T-helper 2 cell treated with Interferon-gamma antibody and Interleukin-4, amounts not matched to agents 5 μg/mL and 100 μg/mL, for 36 hours (primary cell): ENCODE results near the gene TSPYL4.

ENCODE experiments used
- DNase-seq: peaks from one replicate; pipeline ENCODE4 v3.0.0; 2021; ENCODE audit warnings: low spot score
- H3K27ac Mint-ChIP-seq: one replicate; pipeline ENCODE4 v1.8.0; 2021; ENCODE audit warnings: mild to moderate bottlenecking, mixed read lengths
- H3K27me3 Mint-ChIP-seq: one replicate; pipeline ENCODE4 v1.8.0; 2021; ENCODE audit warnings: low read depth, mixed read lengths
- H3K36me3 Mint-ChIP-seq: one replicate; pipeline ENCODE4 v1.8.0; 2021; ENCODE audit warnings: low read depth, mixed read lengths
- H3K4me1 Mint-ChIP-seq: one replicate; pipeline ENCODE4 v1.8.0; 2021; ENCODE audit warnings: low read depth, mixed read lengths
- H3K4me3 Mint-ChIP-seq: one replicate; pipeline ENCODE4 v1.8.0; 2022; ENCODE audit warnings: mild to moderate bottlenecking, moderate library complexity, mixed read lengths
- H3K9me3 Mint-ChIP-seq: one replicate; pipeline ENCODE4 v1.8.0; 2021; ENCODE audit warnings: mixed read lengths

The TSPYL4 gene

DNA sequence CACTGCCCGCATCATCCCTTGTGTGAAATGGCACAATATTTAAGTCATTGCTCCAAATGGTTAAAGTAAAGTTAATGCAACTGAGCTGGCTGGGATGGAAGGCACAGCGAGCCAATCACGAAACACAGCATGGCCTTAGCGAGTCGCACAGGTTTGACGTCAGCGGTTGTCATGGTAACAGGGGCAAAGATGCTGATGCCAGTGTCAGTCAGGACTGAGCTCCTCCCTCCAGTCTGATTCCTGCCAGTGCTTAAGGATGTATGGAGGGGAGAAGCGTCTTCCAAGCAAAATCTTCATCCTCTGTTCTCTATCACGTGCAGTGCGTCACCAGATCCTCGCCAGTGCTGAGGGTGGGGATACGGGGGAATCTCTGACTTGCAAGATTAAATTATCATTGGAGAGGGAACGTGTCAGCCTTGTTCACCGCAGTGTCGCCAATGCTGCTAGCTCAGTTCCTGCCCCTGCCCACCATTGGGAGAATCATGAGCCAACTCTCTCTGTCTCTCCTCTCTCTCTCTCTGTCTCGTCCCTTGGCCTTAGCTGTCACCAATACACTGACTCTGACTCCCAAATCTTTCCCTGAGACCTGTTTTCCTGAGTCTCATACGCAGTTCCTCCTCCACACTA is 24.5 kb downstream of the TSPYL4 start:
- Mint-ChIP-seq H3K27me3 (no peaks in the 10 kb centered on the region), H3K27ac (no peak overlapping the region)

GRCh38 chr6:116223355-116223754 is 30.5 kb downstream of the TSPYL4 start:
- Mint-ChIP-seq H3K27ac (no peak overlapping the region), H3K4me1 (no peaks in the 10 kb centered on the region)

More for the DNA sequence above, 24.5 kb downstream of the TSPYL4 start:
- H3K36me3 Mint-ChIP-seq = no peaks in the 10 kb centered on the region
- no peaks in the 10 kb centered on the region for H3K4me1 Mint-ChIP-seq
- H3K4me3 Mint-ChIP-seq = no peak overlapping the region
- no peaks in the 10 kb centered on the region for H3K9me3 Mint-ChIP-seq
- DNase-seq = no peak

DNA sequence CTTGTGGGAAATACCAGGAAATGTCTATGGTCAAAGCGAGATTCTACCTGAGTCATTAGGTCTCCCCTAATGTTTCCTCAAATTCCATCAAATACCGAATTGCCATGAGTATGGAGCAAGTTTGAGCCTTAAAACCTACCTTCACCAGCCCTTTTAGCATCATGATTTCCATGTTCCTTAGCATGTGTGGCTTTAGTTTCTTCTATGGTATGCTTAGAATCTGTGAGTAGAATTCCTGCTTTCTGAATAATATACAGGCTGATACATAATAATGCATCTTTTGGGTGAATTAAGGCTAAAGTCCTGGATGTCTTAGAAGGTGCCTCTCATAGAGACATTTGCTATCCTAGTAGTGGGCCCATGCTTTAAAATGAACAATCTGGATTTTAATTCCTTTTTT is 32.0 kb downstream of the TSPYL4 start:
- Mint-ChIP-seq H3K9me3 (no peaks in the 10 kb centered on the region), H3K36me3 (no peaks in the 10 kb centered on the region), H3K4me3 (no peak overlapping the region), H3K4me1 (peaks cover 2% of the 10 kb centered on the region), H3K27me3 (no peaks in the 10 kb centered on the region), H3K27ac (no peak overlapping the region)
- no peak for DNase-seq

More at GRCh38 chr6:116223355-116223754, 30.5 kb downstream of the TSPYL4 start:
- Mint-ChIP-seq H3K4me3 (no peak overlapping the region), H3K36me3 (no peaks in the 10 kb centered on the region), H3K27me3 (no peaks in the 10 kb centered on the region), H3K9me3 (no peaks in the 10 kb centered on the region)
- DNase-seq = no peak

GRCh38 chr6:116221067-116221466 is 32.8 kb downstream of the TSPYL4 start:
- no peak for DNase-seq
- Mint-ChIP-seq H3K27ac (no peak overlapping the region), H3K9me3 (no peaks in the 10 kb centered on the region), H3K36me3 (no peaks in the 10 kb centered on the region), H3K27me3 (no peaks in the 10 kb centered on the region), H3K4me1 (peaks cover 2% of the 10 kb centered on the region), H3K4me3 (no peak overlapping the region)

DNA sequence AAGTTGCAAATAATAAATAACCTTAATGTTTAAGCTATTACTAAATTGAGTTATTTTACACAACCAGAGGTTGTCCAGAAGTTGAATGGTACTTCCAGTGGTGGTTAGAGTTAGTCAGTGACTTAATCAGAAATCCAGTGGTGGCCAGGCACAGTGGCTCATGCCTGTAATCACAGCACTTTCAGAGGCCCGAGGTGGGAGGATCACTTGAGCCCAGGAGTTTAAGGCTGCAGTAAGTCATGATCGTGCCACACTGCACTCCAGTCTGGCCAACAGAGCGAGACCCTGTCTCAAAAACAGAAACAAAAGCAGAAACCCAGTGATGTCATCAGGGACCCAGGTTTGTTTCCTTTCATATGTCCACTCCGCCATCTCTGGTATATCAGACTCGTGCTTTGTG is 35.0 kb downstream of the TSPYL4 start:
- H3K9me3 Mint-ChIP-seq = no peaks in the 10 kb centered on the region

DNA sequence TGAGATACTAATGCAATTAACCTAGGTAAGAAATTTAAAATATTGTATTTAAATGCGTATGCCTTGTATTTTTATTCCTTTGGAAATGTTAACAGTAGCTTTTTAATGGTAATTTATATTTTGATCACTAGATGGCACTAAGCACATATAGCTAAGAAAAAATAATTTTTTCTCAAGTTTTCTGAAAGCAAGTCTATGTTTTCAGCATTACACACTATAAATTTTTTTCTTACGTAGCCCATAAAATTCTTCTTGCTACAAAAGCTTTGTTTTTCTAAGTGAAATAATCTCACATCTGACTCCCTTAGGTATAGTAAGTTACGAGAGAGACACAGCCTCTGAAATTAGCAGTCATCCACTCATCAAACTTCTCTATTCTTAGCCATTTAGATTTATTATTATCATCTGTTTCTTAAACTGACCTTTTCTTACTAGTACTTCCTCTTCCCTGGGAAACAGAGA is 35.7 kb downstream of the TSPYL4 start:
- Mint-ChIP-seq H3K4me3 (no peak overlapping the region), H3K36me3 (no peaks in the 10 kb centered on the region), H3K9me3 (no peaks in the 10 kb centered on the region), H3K27me3 (no peaks in the 10 kb centered on the region), H3K27ac (no peak overlapping the region), H3K4me1 (peaks cover 2% of the 10 kb centered on the region)
- DNase-seq = no peak

More for the DNA sequence above, 35.0 kb downstream of the TSPYL4 start:
- DNase-seq = no peak
- Mint-ChIP-seq H3K27me3 (no peaks in the 10 kb centered on the region), H3K4me1 (peaks cover 2% of the 10 kb centered on the region), H3K27ac (no peak overlapping the region), H3K36me3 (no peaks in the 10 kb centered on the region), H3K4me3 (no peak overlapping the region)

DNA sequence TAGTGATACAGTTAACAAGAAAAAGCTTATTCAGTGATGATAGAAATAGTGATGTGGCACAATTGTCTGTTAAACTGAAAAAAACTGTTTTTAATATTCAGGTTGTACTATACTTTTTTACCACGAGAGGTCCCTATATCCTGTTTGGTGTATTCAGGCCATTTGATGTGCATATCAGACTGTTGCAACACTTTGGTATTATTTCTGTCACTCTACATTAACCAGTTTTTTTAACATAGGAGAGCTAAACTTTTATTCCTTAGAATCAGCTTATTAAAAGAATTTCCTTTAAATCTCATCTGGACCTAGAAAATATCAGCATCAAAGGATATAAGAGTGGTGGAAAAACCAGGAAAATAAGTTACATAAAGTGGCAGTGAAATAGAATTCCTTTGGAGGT is 36.8 kb downstream of the TSPYL4 start:
- DNase-seq = no peak
- no peak overlapping the region for H3K4me3 Mint-ChIP-seq
- no peaks in the 10 kb centered on the region for H3K36me3 Mint-ChIP-seq
- H3K9me3 Mint-ChIP-seq = no peaks in the 10 kb centered on the region
- H3K27ac Mint-ChIP-seq = no peak overlapping the region
- no peaks in the 10 kb centered on the region for H3K27me3 Mint-ChIP-seq
- peaks cover 2% of the 10 kb centered on the region for H3K4me1 Mint-ChIP-seq

GRCh38 chr6:116215414-116215813 is 38.5 kb downstream of the TSPYL4 start:
- no peaks in the 10 kb centered on the region for H3K9me3 Mint-ChIP-seq
- no peak for DNase-seq

GRCh38 chr6:116214681-116215080 is 39.2 kb downstream of the TSPYL4 start:
- Mint-ChIP-seq H3K4me3 (no peak overlapping the region), H3K4me1 (peaks cover 2% of the 10 kb centered on the region), H3K27ac (no peak overlapping the region), H3K36me3 (no peaks in the 10 kb centered on the region), H3K9me3 (no peaks in the 10 kb centered on the region), H3K27me3 (no peaks in the 10 kb centered on the region)
- no peak for DNase-seq

More at GRCh38 chr6:116215414-116215813, 38.5 kb downstream of the TSPYL4 start:
- Mint-ChIP-seq H3K27ac (no peak overlapping the region), H3K4me3 (no peak overlapping the region), H3K27me3 (no peaks in the 10 kb centered on the region), H3K4me1 (peaks cover 2% of the 10 kb centered on the region), H3K36me3 (no peaks in the 10 kb centered on the region)

DNA sequence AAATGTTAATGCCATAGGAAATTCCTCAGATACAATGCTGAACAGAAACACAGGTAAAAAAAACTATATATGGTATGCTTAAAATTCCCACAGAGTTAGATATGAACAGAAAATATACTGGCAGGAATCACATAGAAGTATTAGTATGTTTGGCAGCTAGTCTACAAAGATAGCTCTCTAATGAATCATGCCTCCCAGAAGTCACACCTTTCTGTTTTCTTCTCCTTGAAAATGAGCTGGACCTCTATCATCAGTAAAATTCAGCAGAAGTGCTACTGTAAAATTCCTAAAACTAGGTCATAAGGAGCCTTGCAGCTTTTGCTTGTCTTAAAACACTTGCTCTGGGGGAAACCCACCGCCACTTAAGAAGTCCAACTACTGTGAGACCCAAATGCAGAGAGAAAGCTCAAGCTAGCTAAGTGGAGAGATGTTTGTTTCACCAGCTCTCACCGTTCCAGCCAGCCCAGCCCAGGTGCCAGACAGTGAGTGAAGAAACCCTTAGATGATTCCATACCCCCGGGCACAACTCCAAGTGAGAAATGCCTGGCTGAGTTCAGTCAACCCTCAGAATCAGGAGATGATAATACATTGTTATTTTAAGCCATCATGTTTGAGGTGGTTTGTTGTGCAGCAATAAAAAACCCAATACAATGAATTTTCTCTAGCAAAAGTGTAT is 43.0 kb downstream of the TSPYL4 start:
- H3K27me3 Mint-ChIP-seq = no peaks in the 10 kb centered on the region
- no peak overlapping the region for H3K4me3 Mint-ChIP-seq
- DNase-seq = no peak
- H3K9me3 Mint-ChIP-seq = no peaks in the 10 kb centered on the region
- no peak overlapping the region for H3K27ac Mint-ChIP-seq
- no peaks in the 10 kb centered on the region for H3K4me1 Mint-ChIP-seq
- no peaks in the 10 kb centered on the region for H3K36me3 Mint-ChIP-seq

DNA sequence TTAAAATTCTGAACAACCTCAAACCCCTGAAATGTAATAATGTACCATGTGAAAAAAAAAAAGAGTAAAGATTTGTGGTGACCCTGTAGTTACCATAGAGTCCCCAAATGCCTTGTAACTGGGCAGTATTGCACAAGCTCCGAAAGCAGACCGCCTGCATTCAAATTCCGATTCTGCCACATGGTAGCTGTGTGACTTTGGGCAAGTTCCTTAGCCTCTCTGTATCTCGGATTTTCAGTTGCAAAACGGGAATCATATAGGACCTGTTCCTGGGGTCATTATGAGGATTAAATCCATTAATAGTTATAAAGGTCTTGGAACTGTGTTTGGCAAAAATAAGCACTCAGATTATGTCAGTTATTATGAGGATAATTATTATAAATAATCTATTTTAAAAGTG is 43.6 kb downstream of the TSPYL4 start:
- Mint-ChIP-seq H3K27me3 (no peaks in the 10 kb centered on the region), H3K4me3 (no peak overlapping the region), H3K4me1 (no peaks in the 10 kb centered on the region), H3K27ac (no peak overlapping the region), H3K9me3 (no peaks in the 10 kb centered on the region), H3K36me3 (no peaks in the 10 kb centered on the region)
- DNase-seq = no peak

DNA sequence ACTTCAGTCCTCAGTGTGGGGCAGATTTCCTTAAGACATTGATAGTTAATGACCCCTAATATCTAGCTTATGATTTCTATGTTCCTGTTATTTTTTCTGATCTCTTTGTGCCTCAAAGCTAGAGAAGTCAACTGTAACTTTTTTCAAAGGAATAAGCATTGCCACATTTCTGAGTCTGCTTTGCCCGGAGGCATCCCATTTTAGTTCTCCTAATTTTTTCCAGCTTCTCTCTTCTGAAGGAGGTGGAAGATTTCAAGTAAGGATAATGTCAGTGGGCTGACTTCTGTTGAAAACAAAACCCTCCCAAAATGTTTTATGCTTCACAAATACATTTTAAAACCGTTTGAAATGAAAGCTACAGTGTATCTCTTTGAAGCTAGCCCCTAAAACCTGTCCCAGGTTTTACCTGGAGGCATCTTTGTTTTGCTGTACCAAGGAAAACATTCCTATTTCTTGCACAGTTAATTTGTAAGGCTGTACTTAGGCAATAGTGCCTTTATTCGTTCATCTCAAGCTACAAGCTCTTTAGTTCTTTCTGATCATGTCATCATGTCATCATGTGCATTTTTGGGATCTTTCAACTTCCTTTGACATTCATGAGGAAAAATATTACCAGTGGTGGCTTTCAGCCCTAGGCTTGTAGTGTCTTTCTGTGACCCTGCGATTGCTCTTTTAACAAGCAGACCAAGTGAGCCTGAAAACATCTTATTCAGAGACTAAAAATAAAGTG is 45.7 kb downstream of the TSPYL4 start:
- DNase-seq = no peak
- no peak overlapping the region for H3K4me3 Mint-ChIP-seq
- no peaks in the 10 kb centered on the region for H3K4me1 Mint-ChIP-seq
- no peaks in the 10 kb centered on the region for H3K9me3 Mint-ChIP-seq
- no peaks in the 10 kb centered on the region for H3K36me3 Mint-ChIP-seq
- H3K27me3 Mint-ChIP-seq = no peaks in the 10 kb centered on the region
- no peak overlapping the region for H3K27ac Mint-ChIP-seq

DNA sequence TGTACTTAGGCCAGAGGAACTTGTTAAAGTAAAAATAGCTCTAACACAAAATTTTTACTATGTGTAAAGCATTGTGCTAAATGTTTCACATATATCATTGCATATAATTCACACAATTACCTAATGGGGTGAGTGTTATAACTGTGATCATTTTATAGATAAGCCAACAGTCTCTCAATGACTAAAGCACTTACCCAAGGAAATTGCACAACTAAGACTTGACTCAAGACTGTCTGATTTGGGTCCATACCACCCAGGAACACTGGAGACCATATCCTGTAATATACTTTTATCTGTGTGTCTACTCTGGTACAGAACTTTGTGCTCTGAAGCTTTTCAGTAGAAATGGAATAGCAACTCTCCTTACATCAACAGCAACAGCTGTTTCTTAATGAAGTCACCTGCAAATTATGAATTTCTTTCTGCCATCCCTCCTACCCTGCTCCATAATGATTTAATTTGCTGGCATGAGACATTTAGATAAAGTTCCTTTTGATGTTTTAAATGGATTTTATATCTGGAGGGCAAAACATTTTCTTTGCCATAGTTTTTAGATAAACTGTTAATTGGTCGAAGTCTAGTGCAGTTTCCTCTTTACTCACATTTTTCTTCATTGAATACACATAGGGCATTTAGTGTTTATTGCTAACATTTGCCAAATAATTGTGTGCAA is 47.5 kb downstream of the TSPYL4 start:
- no peak for DNase-seq
- H3K4me3 Mint-ChIP-seq = no peak overlapping the region
- no peaks in the 10 kb centered on the region for H3K9me3 Mint-ChIP-seq
- no peaks in the 10 kb centered on the region for H3K27me3 Mint-ChIP-seq
- H3K36me3 Mint-ChIP-seq = no peaks in the 10 kb centered on the region
- no peak overlapping the region for H3K27ac Mint-ChIP-seq
- H3K4me1 Mint-ChIP-seq = no peaks in the 10 kb centered on the region

GRCh38 chr6:116205281-116205680 is 48.6 kb downstream of the TSPYL4 start:
- H3K27ac Mint-ChIP-seq = no peak overlapping the region
- no peak for DNase-seq
- H3K4me3 Mint-ChIP-seq = no peak overlapping the region
- no peaks in the 10 kb centered on the region for H3K27me3 Mint-ChIP-seq
- no peaks in the 10 kb centered on the region for H3K4me1 Mint-ChIP-seq
- H3K9me3 Mint-ChIP-seq = no peaks in the 10 kb centered on the region
- H3K36me3 Mint-ChIP-seq = no peaks in the 10 kb centered on the region
